ENCODE results near the gene C15orf61.

The C15orf61 gene

DNA sequence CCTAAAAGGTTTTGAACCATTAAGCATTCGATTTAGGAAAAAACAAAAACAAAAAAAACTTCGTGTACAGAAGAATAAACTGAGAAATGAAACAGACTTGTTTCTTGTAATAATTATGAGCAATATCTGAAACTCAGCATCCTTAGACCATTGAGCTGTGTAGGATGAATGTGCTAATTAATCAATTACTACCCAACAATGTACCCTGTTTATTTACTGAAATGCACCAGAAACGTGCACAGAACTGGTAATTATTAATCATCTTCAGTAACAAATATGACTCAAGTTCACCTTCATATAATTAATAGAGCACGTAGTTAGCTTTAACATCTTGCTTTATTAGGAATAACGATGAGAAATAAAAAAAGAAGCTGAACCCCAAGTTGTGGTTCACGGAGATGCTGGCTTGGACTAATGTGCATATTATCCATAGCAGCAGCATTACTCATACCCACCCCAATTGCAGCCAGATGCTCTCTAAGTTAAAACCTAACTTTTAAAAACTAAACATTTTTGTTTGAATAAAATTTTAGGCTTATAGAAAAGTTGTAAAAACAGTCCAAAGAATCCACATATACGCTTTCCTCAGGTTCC is 10.2 kb upstream of the C15orf61 start:
- no peaks in the 10 kb centered on the region for H3K9me3 ChIP-seq (replicated peaks in 1 of 2; ENCODE audit: control insufficient read depth in 2 of 2, insufficient read depth in 1 of 2, low read depth in 1 of 2, low read length in 2 of 2)
- H2BK15ac ChIP-seq (ENCODE audit: low read length), result no peak overlapping the region
- H2AK5ac ChIP-seq (ENCODE audit: low read depth, low read length), result no peak overlapping the region
- H3K9ac ChIP-seq (ENCODE audit: low read depth, low read length, poor library complexity), result no peak overlapping the region
- no peak overlapping the region for H3K14ac ChIP-seq (ENCODE audit: low read length)
- no peak overlapping the region for H2BK12ac ChIP-seq (ENCODE audit: low read length)
- no CpG with 5 or more reads among the region's 7 CpGs for WGBS, 2 donors (ENCODE audit: extremely low coverage in 2 of 2, insufficient read length in 2 of 2, insufficient replicate concordance in 1 of 2)
- no peak for DNase-seq (ENCODE audit: low spot score)
- H2AFZ ChIP-seq (ENCODE audit: low read length), result no peak overlapping the region
- H3K4me3 ChIP-seq (ENCODE audit: low read length in 2 of 2), result no peak overlapping the region
- no peak overlapping the region for H4K8ac ChIP-seq (ENCODE audit: low read depth, low read length)
- H4K91ac ChIP-seq (ENCODE audit: low read depth, low read length, poor library complexity), result no peak overlapping the region
- H3K4me1 ChIP-seq (ENCODE audit: control insufficient read depth in 2 of 2, insufficient read depth in 1 of 2, low read depth in 1 of 2, low read length in 2 of 2), result no peaks in the 10 kb centered on the region
- H2BK120ac ChIP-seq (ENCODE audit: low read depth, low read length), result no peak overlapping the region
- peaks cover 0 to 10% of the 10 kb centered on the region in 2 donors for H3K36me3 ChIP-seq (replicated peaks in 1 of 2; ENCODE audit: control insufficient read depth in 2 of 2, insufficient read depth in 2 of 2, low read length in 2 of 2)
- H3K4ac ChIP-seq (ENCODE audit: low read length), result no peak overlapping the region
- no peaks in the 10 kb centered on the region for H3K27me3 ChIP-seq (ENCODE audit: control insufficient read depth in 3 of 3, insufficient read depth in 3 of 3, low read depth in 1 of 3, low read length in 3 of 3)
- H3K23ac ChIP-seq (ENCODE audit: low read depth, low read length, poor library complexity), result no peak overlapping the region
- no peak overlapping the region for H3K4me2 ChIP-seq (ENCODE audit: insufficient read depth, low read length, poor library complexity, severe bottlenecking)
- H2BK5ac ChIP-seq (ENCODE audit: low read length), result no peak overlapping the region
- H3K79me1 ChIP-seq (ENCODE audit: low read depth, low read length), result no peaks in the 10 kb centered on the region
- no peak overlapping the region for H3K27ac ChIP-seq (replicated peaks; ENCODE audit: low read length)
- H3K18ac ChIP-seq (ENCODE audit: low read length), result no peak overlapping the region

DNA sequence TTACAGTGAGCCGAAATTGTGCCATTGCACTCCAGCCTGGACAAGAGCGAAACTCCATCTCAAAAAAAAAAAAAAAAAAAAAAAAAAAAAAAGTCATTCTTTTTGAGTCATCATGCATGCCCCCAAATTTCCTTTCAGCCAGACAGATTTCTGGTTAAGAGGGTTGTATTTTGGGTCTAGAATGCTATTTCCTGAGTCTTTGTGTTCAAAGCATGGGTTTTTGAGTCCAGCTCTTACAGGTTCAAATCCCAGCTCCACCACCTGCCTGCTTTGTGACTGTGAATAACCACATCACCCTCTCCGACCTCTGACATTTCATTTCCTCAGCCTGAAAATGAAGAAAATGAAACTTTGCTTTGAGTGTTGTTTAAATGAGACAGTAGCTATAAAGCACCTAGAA is 9.3 kb upstream of the C15orf61 start:
- no peaks in the 10 kb centered on the region for H3K9me3 ChIP-seq (replicated peaks in 1 of 2; ENCODE audit: control insufficient read depth in 2 of 2, insufficient read depth in 1 of 2, low read depth in 1 of 2, low read length in 2 of 2)
- no peak overlapping the region for H2AK5ac ChIP-seq (ENCODE audit: low read depth, low read length)
- H2BK5ac ChIP-seq (ENCODE audit: low read length), result no peak overlapping the region
- no peak overlapping the region for H2BK12ac ChIP-seq (ENCODE audit: low read length)
- no peak overlapping the region for H4K91ac ChIP-seq (ENCODE audit: low read depth, low read length, poor library complexity)
- no peak overlapping the region for H3K4me3 ChIP-seq (ENCODE audit: low read length in 2 of 2)
- DNase-seq (ENCODE audit: low spot score), result no peak
- no peaks in the 10 kb centered on the region for H3K4me1 ChIP-seq (ENCODE audit: control insufficient read depth in 2 of 2, insufficient read depth in 1 of 2, low read depth in 1 of 2, low read length in 2 of 2)
- no peak overlapping the region for H3K27ac ChIP-seq (replicated peaks; ENCODE audit: low read length)
- H3K23ac ChIP-seq (ENCODE audit: low read depth, low read length, poor library complexity), result no peak overlapping the region
- no peak overlapping the region for H3K14ac ChIP-seq (ENCODE audit: low read length)
- no peak overlapping the region for H3K4ac ChIP-seq (ENCODE audit: low read length)
- H3K18ac ChIP-seq (ENCODE audit: low read length), result no peak overlapping the region
- H3K4me2 ChIP-seq (ENCODE audit: insufficient read depth, low read length, poor library complexity, severe bottlenecking), result no peak overlapping the region
- WGBS, 2 donors (ENCODE audit: extremely low coverage in 2 of 2, insufficient read length in 2 of 2, insufficient replicate concordance in 1 of 2), result no CpG with 5 or more reads among the region's 3 CpGs
- H4K8ac ChIP-seq (ENCODE audit: low read depth, low read length), result no peak overlapping the region
- no peak overlapping the region for H2BK15ac ChIP-seq (ENCODE audit: low read length)
- H2AFZ ChIP-seq (ENCODE audit: low read length), result no peak overlapping the region
- H3K27me3 ChIP-seq (ENCODE audit: control insufficient read depth in 3 of 3, insufficient read depth in 3 of 3, low read depth in 1 of 3, low read length in 3 of 3), result no peaks in the 10 kb centered on the region
- no peak overlapping the region for H2BK120ac ChIP-seq (ENCODE audit: low read depth, low read length)
- H3K79me1 ChIP-seq (ENCODE audit: low read depth, low read length), result no peaks in the 10 kb centered on the region
- no peak overlapping the region for H3K9ac ChIP-seq (ENCODE audit: low read depth, low read length, poor library complexity)
- H3K36me3 ChIP-seq (replicated peaks in 1 of 2; ENCODE audit: control insufficient read depth in 2 of 2, insufficient read depth in 2 of 2, low read length in 2 of 2), result peaks cover 0 to 10% of the 10 kb centered on the region in 2 donors

DNA sequence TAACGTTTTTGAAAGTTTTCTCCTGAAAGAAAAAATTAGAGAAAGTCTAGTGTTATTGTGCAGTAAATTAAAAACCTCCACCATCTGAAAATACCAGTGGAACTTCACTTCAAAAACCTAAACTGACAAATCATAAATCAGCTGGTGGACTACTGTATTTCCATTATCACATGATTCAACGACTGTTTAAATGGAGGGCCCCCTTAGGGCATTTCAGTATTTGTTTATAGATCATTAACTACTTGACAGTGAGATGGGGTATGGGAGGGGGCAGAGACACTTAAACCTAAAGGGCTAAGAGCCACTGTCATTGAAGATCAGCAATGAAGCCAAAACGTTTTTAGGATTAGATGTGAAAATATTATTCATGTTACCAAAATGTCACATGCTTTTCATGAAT is 8.8 kb upstream of the C15orf61 start:
- no peak overlapping the region for H3K4ac ChIP-seq (ENCODE audit: low read length)
- H3K23ac ChIP-seq (ENCODE audit: low read depth, low read length, poor library complexity), result no peak overlapping the region
- no peak overlapping the region for H2BK15ac ChIP-seq (ENCODE audit: low read length)
- no peak overlapping the region for H2AFZ ChIP-seq (ENCODE audit: low read length)
- H2BK12ac ChIP-seq (ENCODE audit: low read length), result no peak overlapping the region
- no peak overlapping the region for H3K27ac ChIP-seq (replicated peaks; ENCODE audit: low read length)
- H3K14ac ChIP-seq (ENCODE audit: low read length), result no peak overlapping the region
- no peaks in the 10 kb centered on the region for H3K79me1 ChIP-seq (ENCODE audit: low read depth, low read length)
- no peak overlapping the region for H2AK5ac ChIP-seq (ENCODE audit: low read depth, low read length)
- H2BK5ac ChIP-seq (ENCODE audit: low read length), result no peak overlapping the region
- H4K91ac ChIP-seq (ENCODE audit: low read depth, low read length, poor library complexity), result no peak overlapping the region
- H3K9ac ChIP-seq (ENCODE audit: low read depth, low read length, poor library complexity), result no peak overlapping the region
- H3K18ac ChIP-seq (ENCODE audit: low read length), result no peak overlapping the region
- no peaks in the 10 kb centered on the region for H3K27me3 ChIP-seq (ENCODE audit: control insufficient read depth in 3 of 3, insufficient read depth in 3 of 3, low read depth in 1 of 3, low read length in 3 of 3)
- no peak overlapping the region for H3K4me2 ChIP-seq (ENCODE audit: insufficient read depth, low read length, poor library complexity, severe bottlenecking)
- no peaks in the 10 kb centered on the region for H3K4me1 ChIP-seq (ENCODE audit: control insufficient read depth in 2 of 2, insufficient read depth in 1 of 2, low read depth in 1 of 2, low read length in 2 of 2)
- no peak overlapping the region for H2BK120ac ChIP-seq (ENCODE audit: low read depth, low read length)
- H4K8ac ChIP-seq (ENCODE audit: low read depth, low read length), result no peak overlapping the region
- WGBS, 2 donors (ENCODE audit: extremely low coverage in 2 of 2, insufficient read length in 2 of 2, insufficient replicate concordance in 1 of 2), result no CpG with 5 or more reads among the region's 3 CpGs
- H3K9me3 ChIP-seq (replicated peaks in 1 of 2; ENCODE audit: control insufficient read depth in 2 of 2, insufficient read depth in 1 of 2, low read depth in 1 of 2, low read length in 2 of 2), result no peaks in the 10 kb centered on the region
- no peak overlapping the region for H3K4me3 ChIP-seq (ENCODE audit: low read length in 2 of 2)
- peaks cover 0 to 10% of the 10 kb centered on the region in 2 donors for H3K36me3 ChIP-seq (replicated peaks in 1 of 2; ENCODE audit: control insufficient read depth in 2 of 2, insufficient read depth in 2 of 2, low read length in 2 of 2)
- DNase-seq (ENCODE audit: low spot score), result no peak

DNA sequence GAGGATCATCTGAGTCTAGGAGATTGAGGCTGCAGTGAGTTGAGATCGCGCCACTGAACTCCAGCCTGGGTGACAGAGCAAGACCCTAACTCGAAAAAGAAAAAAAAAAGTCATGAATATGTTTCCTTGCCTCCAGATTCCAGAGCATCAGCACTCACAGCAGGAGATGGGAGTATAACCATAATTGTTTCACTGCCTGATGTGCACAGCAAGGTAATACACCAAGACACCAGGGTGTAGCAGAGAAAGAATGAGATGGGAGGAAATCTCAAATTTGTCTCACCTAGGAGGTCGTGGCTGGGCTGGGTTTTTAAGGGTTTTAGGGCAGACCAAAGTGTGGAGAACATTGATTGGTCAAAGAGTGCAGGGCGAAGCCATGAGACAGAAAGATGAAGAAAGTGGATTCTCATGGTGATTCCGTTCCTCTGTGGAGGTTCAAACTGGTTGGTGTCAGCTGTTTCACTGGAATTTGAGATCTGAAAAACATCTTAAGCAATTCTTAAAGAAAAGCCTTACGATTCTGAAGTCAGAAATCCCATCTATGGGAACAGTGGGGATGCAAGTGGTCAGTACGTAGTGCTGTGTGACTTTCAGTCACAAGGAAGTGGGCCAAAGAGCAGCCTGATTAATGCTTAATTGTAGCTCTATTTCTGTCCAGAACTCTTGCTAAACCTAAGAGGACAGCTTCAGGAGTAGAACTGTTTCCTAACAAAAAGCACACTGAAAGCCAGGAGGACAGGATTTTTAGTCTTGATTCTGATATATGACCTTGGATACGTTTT is 7.8 kb upstream of the C15orf61 start:
- H4K91ac ChIP-seq (ENCODE audit: low read depth, low read length, poor library complexity), result no peak overlapping the region
- H2AK5ac ChIP-seq (ENCODE audit: low read depth, low read length), result no peak overlapping the region
- H3K9me3 ChIP-seq (replicated peaks in 1 of 2; ENCODE audit: control insufficient read depth in 2 of 2, insufficient read depth in 1 of 2, low read depth in 1 of 2, low read length in 2 of 2), result no peaks in the 10 kb centered on the region
- no peak overlapping the region for H3K27ac ChIP-seq (replicated peaks; ENCODE audit: low read length)
- H3K36me3 ChIP-seq (replicated peaks in 1 of 2; ENCODE audit: control insufficient read depth in 2 of 2, insufficient read depth in 2 of 2, low read length in 2 of 2), result peaks cover 0 to 10% of the 10 kb centered on the region in 2 donors
- H3K79me1 ChIP-seq (ENCODE audit: low read depth, low read length), result no peaks in the 10 kb centered on the region
- H3K4me1 ChIP-seq (ENCODE audit: control insufficient read depth in 2 of 2, insufficient read depth in 1 of 2, low read depth in 1 of 2, low read length in 2 of 2), result no peaks in the 10 kb centered on the region
- no peak overlapping the region for H2BK120ac ChIP-seq (ENCODE audit: low read depth, low read length)
- no peak overlapping the region for H3K9ac ChIP-seq (ENCODE audit: low read depth, low read length, poor library complexity)
- H2AFZ ChIP-seq (ENCODE audit: low read length), result no peak overlapping the region
- no peak overlapping the region for H3K4ac ChIP-seq (ENCODE audit: low read length)
- no peaks in the 10 kb centered on the region for H3K27me3 ChIP-seq (ENCODE audit: control insufficient read depth in 3 of 3, insufficient read depth in 3 of 3, low read depth in 1 of 3, low read length in 3 of 3)
- no peak overlapping the region for H3K23ac ChIP-seq (ENCODE audit: low read depth, low read length, poor library complexity)
- WGBS, 2 donors (ENCODE audit: extremely low coverage in 2 of 2, insufficient read length in 2 of 2, insufficient replicate concordance in 1 of 2), result no CpG with 5 or more reads among the region's 9 CpGs
- no peak overlapping the region for H2BK5ac ChIP-seq (ENCODE audit: low read length)
- H4K8ac ChIP-seq (ENCODE audit: low read depth, low read length), result no peak overlapping the region
- no peak overlapping the region for H3K4me3 ChIP-seq (ENCODE audit: low read length in 2 of 2)
- H3K4me2 ChIP-seq (ENCODE audit: insufficient read depth, low read length, poor library complexity, severe bottlenecking), result no peak overlapping the region
- no peak overlapping the region for H2BK12ac ChIP-seq (ENCODE audit: low read length)
- H3K14ac ChIP-seq (ENCODE audit: low read length), result no peak overlapping the region
- H3K18ac ChIP-seq (ENCODE audit: low read length), result no peak overlapping the region
- no peak for DNase-seq (ENCODE audit: low spot score)
- no peak overlapping the region for H2BK15ac ChIP-seq (ENCODE audit: low read length)
